IgD-negative memory B cell (primary cell): Measurements from ENCODE around the gene PWWP2B. TPM values are rescaled to one million over a fixed set of nuclear protein-coding genes. Genes with fewer than 3 reads are reported as not detected.
A peak's percentile ranks its signal among the peaks of the same experiment; 100 is the strongest.

Experiments used
- H3K27ac Mint-ChIP-seq, 3 donors: one replicate each; pipeline ENCODE4 v1.8.0; 2020 to 2022; ENCODE audit warnings: mild to moderate bottlenecking in 3 of 3, mixed read lengths in 3 of 3, moderate library complexity in 1 of 3
- H3K27me3 Mint-ChIP-seq: one replicate; pipeline ENCODE4 v1.8.0; 2021; ENCODE audit warnings: mixed read lengths
- H3K36me3 Mint-ChIP-seq: one replicate; pipeline ENCODE4 v1.8.0; 2020; ENCODE audit warnings: mild to moderate bottlenecking, mixed read lengths
- H3K4me1 Mint-ChIP-seq, 3 donors: one replicate each; pipeline ENCODE4 v1.8.0; 2020 to 2022; ENCODE audit warnings: mixed read lengths in 3 of 3, mild to moderate bottlenecking in 1 of 3
- H3K4me3 Mint-ChIP-seq, 4 donors: one replicate each; pipeline ENCODE4 v1.8.0; 2020 to 2022; ENCODE audit warnings: mild to moderate bottlenecking in 4 of 4, mixed read lengths in 4 of 4, moderate library complexity in 3 of 4
- H3K9me3 Mint-ChIP-seq, 3 donors: one replicate each; pipeline ENCODE4 v1.8.0; 2020 to 2021; ENCODE audit warnings: mixed read lengths in 3 of 3, mild to moderate bottlenecking in 1 of 3
- polyA plus RNA-seq: library from polyadenylated mRNA; unstranded; fragments of 300-500 nt; fragmentation: Illumina TruSeq; gene quantifications from one replicate; pipeline ENCODE4 v1.2.3, GENCODE V29; 2021

The PWWP2B gene
- polyA plus RNA-seq, 1 donor from 2014 or later: 9.0 TPM

GRCh38 chr10:132438091-132439024 is 41.4 kb downstream of the PWWP2B start:
- peaks cover 4 to 9% (median 8%) of the 10 kb centered on the region in 3 donors for H3K4me1 Mint-ChIP-seq
- H3K27ac Mint-ChIP-seq: peak overlapping the region in 1 of 3 donors; percentile 71
- peak overlapping the region in 1 of 4 donors; percentile 26 for H3K4me3 Mint-ChIP-seq
- H3K36me3 Mint-ChIP-seq: no peaks in the 10 kb centered on the region
- no peaks in the 10 kb centered on the region for H3K27me3 Mint-ChIP-seq
- no peaks in the 10 kb centered on the region for H3K9me3 Mint-ChIP-seq

GRCh38 chr10:132439025-132439388 is 42.0 kb downstream of the PWWP2B start:
- no peaks in the 10 kb centered on the region for H3K9me3 Mint-ChIP-seq
- no peaks in the 10 kb centered on the region for H3K27me3 Mint-ChIP-seq
- peaks cover 6 to 10% (median 8%) of the 10 kb centered on the region in 3 donors for H3K4me1 Mint-ChIP-seq
- no peak overlapping the region for H3K27ac Mint-ChIP-seq
- H3K36me3 Mint-ChIP-seq: no peaks in the 10 kb centered on the region
- H3K4me3 Mint-ChIP-seq: no peak overlapping the region

GRCh38 chr10:132439424-132440163 is 42.6 kb downstream of the PWWP2B start:
- peak overlapping the region in 1 of 4 donors; percentile 3 for H3K4me3 Mint-ChIP-seq
- H3K27ac Mint-ChIP-seq: peak overlapping the region in 1 of 3 donors; percentile 91
- no peaks in the 10 kb centered on the region for H3K9me3 Mint-ChIP-seq
- peaks cover 6 to 10% (median 8%) of the 10 kb centered on the region in 3 donors for H3K4me1 Mint-ChIP-seq
- H3K36me3 Mint-ChIP-seq: no peaks in the 10 kb centered on the region
- H3K27me3 Mint-ChIP-seq: no peaks in the 10 kb centered on the region

- Mint-ChIP-seq H3K4me1 (peaks cover 8 to 11% (median 8%) of the 10 kb centered on the region in 3 donors), H3K9me3 (no peaks in the 10 kb centered on the region), H3K27ac (no peak overlapping the region), H3K27me3 (no peaks in the 10 kb centered on the region), H3K4me3 (no peak overlapping the region), H3K36me3 (no peaks in the 10 kb centered on the region)
These were observed 44.0 kb downstream of the PWWP2B start for GRCh38 chr10:132440791-132441565.

- Mint-ChIP-seq H3K4me3 (no peak overlapping the region), H3K27ac (peak overlapping the region in 1 of 3 donors; percentile 8), H3K9me3 (no peaks in the 10 kb centered on the region), H3K27me3 (no peaks in the 10 kb centered on the region), H3K4me1 (peaks cover 8 to 13% (median 10%) of the 10 kb centered on the region in 3 donors), H3K36me3 (no peaks in the 10 kb centered on the region)
These were observed 45.0 kb downstream of the PWWP2B start for GRCh38 chr10:132441818-132442524.

GRCh38 chr10:132442636-132443035 is 45.6 kb downstream of the PWWP2B start:
- Mint-ChIP-seq H3K27me3 (no peaks in the 10 kb centered on the region), H3K4me1 (peaks cover 11 to 15% (median 12%) of the 10 kb centered on the region in 3 donors), H3K4me3 (no peak overlapping the region), H3K9me3 (no peaks in the 10 kb centered on the region), H3K36me3 (no peaks in the 10 kb centered on the region), H3K27ac (no peak overlapping the region)

- H3K27ac Mint-ChIP-seq: peak overlapping the region in 2 of 3 donors; percentile 51 to 78
- no peaks in the 10 kb centered on the region for H3K9me3 Mint-ChIP-seq
- peaks cover 5 to 17% (median 14%) of the 10 kb centered on the region in 3 donors for H3K4me1 Mint-ChIP-seq
- peak overlapping the region in 1 of 4 donors; percentile 57 for H3K4me3 Mint-ChIP-seq
- H3K36me3 Mint-ChIP-seq: no peaks in the 10 kb centered on the region
- H3K27me3 Mint-ChIP-seq: no peaks in the 10 kb centered on the region
These were observed 46.6 kb downstream of the PWWP2B start for GRCh38 chr10:132443605-132443982.

GRCh38 chr10:132443983-132444876 is 47.2 kb downstream of the PWWP2B start:
- no peaks in the 10 kb centered on the region for H3K9me3 Mint-ChIP-seq
- H3K4me1 Mint-ChIP-seq: peaks cover 7 to 17% (median 14%) of the 10 kb centered on the region in 3 donors
- no peaks in the 10 kb centered on the region for H3K36me3 Mint-ChIP-seq
- no peak overlapping the region for H3K4me3 Mint-ChIP-seq
- no peaks in the 10 kb centered on the region for H3K27me3 Mint-ChIP-seq
- H3K27ac Mint-ChIP-seq: peak overlapping the region in 2 of 3 donors; percentile 78 to 87

GRCh38 chr10:132444877-132445351 is 47.9 kb downstream of the PWWP2B start:
- Mint-ChIP-seq H3K36me3 (no peaks in the 10 kb centered on the region), H3K4me3 (peak overlapping the region in 1 of 4 donors; percentile 70), H3K9me3 (no peaks in the 10 kb centered on the region), H3K27me3 (no peaks in the 10 kb centered on the region), H3K4me1 (peaks cover 13 to 15% (median 14%) of the 10 kb centered on the region in 3 donors), H3K27ac (peak overlapping the region in 2 of 3 donors; percentile 73 to 87)

- H3K9me3 Mint-ChIP-seq: no peaks in the 10 kb centered on the region
- no peaks in the 10 kb centered on the region for H3K27me3 Mint-ChIP-seq
- H3K36me3 Mint-ChIP-seq: no peaks in the 10 kb centered on the region
- peaks cover 13 to 15% (median 15%) of the 10 kb centered on the region in 3 donors for H3K4me1 Mint-ChIP-seq
- H3K27ac Mint-ChIP-seq: peak overlapping the region in 2 of 3 donors; percentile 87 to 95
- peak overlapping the region in 1 of 4 donors; percentile 70 for H3K4me3 Mint-ChIP-seq
These were observed 48.7 kb downstream of the PWWP2B start for GRCh38 chr10:132445516-132446194.

GRCh38 chr10:132446195-132446581 is 49.2 kb downstream of the PWWP2B start:
- H3K4me3 Mint-ChIP-seq: peak overlapping the region in 1 of 4 donors; percentile 18
- H3K4me1 Mint-ChIP-seq: peaks cover 13 to 15% (median 15%) of the 10 kb centered on the region in 3 donors
- peak overlapping the region in 2 of 3 donors; percentile 89 to 95 for H3K27ac Mint-ChIP-seq
- H3K36me3 Mint-ChIP-seq: no peaks in the 10 kb centered on the region
- H3K27me3 Mint-ChIP-seq: no peaks in the 10 kb centered on the region
- H3K9me3 Mint-ChIP-seq: no peaks in the 10 kb centered on the region

- Mint-ChIP-seq H3K27me3 (no peaks in the 10 kb centered on the region), H3K36me3 (no peaks in the 10 kb centered on the region), H3K4me1 (peaks cover 15 to 19% (median 17%) of the 10 kb centered on the region in 3 donors), H3K4me3 (peak overlapping the region in 3 of 4 donors; percentile 18 to 75 (median 39)), H3K9me3 (no peaks in the 10 kb centered on the region), H3K27ac (peak overlapping the region; percentile 89 to 95 (median 95))
These were observed 49.9 kb downstream of the PWWP2B start for GRCh38 chr10:132446661-132447445.
